Head of caudate nucleus (tissue), 42 donors: ENCODE data around the gene ERICH3.
"Not testable (repeated sequence)": the region's sequence is repeated elsewhere in the genome, so short reads cannot be mapped to it uniquely, and the experiment has no call there.

Source experiments
- DNase-seq, 42 donors: peaks; one replicate each; pipeline versions ENCODE4 v3.0.0 to v3.0.0-alpha.2; 2020 to 2021; ENCODE audit warnings: mixed read lengths in 7 of 42
- intact Hi-C: fragments of 100-400 bp; cut with DNase I; formaldehyde crosslinking; loops from one replicate; pipeline ENCODE4 v1.15.0; 2022

ERICH3 gene

GRCh38 chr1:74683656-74684055, 10.1 kb upstream of the ERICH3 start:
- peak in 21 of 42 donors; percentile 8 to 73 (median 39) for DNase-seq
- intact Hi-C loops: no loop called here

- intact Hi-C loops: no loop called here
These were observed 8.3 kb upstream of the ERICH3 start for GRCh38 chr1:74681851-74682250.

GRCh38 chr1:74681449-74681848, 7.9 kb upstream of the ERICH3 start:
- intact Hi-C loops: no loop called here
- no peak for DNase-seq

More at GRCh38 chr1:74681851-74682250, 8.3 kb upstream of the ERICH3 start:
- DNase-seq: no peak

GRCh38 chr1:74681001-74681400, 7.4 kb upstream of the ERICH3 start:
- DNase-seq: no peak
- intact Hi-C loops: no loop called here

GRCh38 chr1:74679811-74680210, 6.2 kb upstream of the ERICH3 start:
- DNase-seq: no peak
- intact Hi-C loops: no loop called here

- DNase-seq: no peak
- intact Hi-C loops: no loop called here
These were observed 4.3 kb upstream of the ERICH3 start for GRCh38 chr1:74677926-74678325.

DNA sequence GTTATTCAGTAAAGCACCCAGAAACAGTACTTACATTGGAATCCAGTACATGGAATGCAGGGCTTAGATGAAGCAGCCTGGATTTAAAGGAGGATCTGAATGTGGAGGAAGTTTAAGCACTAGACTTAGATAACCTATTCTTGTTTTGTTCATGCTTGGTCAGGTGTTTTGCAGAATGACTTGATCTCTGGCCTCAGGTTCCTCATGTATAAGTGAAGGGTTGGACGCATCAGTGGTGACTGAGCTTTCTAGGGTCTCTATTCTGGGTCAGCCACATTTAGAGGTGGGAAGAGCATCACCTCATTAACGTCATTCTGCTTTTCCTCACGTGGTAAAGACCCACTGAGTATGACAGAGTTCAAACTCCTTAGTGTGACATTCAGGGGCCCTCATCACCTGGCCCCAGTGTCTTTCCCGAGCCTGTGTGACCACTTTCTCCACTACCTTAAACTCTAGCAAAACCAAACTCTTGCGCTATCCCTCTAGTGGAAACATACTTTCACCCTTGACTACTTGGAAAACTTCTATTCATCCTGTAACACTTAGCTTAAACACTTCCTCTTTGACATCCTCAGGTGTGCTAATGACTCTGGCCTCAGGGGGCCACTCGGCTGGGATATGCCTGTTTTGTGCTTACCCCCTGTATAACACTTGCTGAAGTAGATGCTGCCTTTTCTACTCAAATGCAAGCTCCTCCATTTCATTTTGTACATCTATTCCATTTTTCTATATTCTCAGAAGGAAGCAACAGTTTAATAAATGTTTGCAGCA, 871 bp upstream of the ERICH3 start:
- intact Hi-C loops: no loop called here
- DNase-seq: no peak

- intact Hi-C loops, DNase-seq: not testable (repeated sequence)
These were observed 2.7 kb downstream of the ERICH3 start for GRCh38 chr1:74670866-74671265.

DNA sequence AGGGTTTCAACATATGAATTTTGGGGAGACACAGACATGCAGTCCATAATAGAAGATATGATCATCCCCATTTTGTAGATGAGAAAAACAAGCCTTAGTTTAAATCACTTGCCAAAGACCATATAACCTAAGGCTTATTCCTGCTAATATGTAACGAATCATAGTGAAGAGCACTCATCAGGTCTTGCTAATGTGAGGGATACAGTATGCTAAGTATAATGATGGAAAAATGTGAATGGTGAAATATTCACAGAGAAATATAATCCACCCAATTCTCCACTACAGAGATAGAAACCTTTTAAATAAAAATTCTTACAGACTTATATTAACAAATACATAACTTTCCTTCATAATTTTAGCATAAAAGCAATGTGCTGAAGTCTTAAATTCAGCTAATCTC, 18.9 kb downstream of the ERICH3 start:
- intact Hi-C loops: no loop called here
- no peak for DNase-seq

GRCh38 chr1:74652711-74653139, 20.9 kb downstream of the ERICH3 start:
- DNase-seq: no peak
- intact Hi-C loops: no loop called here

DNA sequence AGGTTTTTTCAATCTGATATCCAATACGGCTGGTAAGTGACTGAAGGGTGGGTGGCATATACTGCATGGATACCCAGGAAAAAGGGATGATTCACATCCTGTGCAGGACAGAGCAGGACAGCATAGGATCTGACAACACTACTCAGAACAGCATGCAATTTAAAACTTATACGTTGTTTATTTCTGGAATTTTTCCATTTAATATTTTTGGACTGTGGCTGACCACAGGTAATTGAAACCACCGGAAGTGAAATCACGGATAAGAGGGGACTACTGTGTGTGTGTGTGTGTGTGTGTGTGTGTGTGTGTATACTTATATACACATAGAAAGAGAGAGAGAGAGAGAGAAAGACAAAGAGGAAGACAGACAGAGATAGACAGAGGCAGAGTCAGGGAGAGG, 23.0 kb downstream of the ERICH3 start:
- no peak for DNase-seq
- intact Hi-C loops: no loop called here

DNA sequence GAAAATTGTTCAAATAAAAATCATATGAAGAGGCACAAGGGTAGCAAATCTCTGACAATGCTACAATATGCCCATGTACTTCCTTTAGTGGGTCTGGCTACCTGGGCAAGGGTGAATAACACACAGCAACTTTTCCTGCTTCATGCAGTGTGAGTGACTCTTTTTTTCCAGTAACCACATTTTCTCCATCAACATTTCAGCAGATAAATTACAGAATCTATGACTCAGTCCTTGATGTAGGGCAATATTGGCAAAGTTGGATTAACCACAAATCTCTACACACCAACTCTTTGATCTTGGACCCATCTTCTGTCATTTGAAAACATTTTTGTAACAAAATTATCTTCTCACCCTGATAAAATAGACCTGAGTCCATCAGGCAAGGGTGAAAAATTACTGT, 31.7 kb downstream of the ERICH3 start:
- DNase-seq: no peak

GRCh38 chr1:74641161-74641560, 32.4 kb downstream of the ERICH3 start:
- DNase-seq: no peak
- intact Hi-C loops: no loop called here

More for the DNA sequence above, 31.7 kb downstream of the ERICH3 start:
- intact Hi-C loops: no loop called here

DNA sequence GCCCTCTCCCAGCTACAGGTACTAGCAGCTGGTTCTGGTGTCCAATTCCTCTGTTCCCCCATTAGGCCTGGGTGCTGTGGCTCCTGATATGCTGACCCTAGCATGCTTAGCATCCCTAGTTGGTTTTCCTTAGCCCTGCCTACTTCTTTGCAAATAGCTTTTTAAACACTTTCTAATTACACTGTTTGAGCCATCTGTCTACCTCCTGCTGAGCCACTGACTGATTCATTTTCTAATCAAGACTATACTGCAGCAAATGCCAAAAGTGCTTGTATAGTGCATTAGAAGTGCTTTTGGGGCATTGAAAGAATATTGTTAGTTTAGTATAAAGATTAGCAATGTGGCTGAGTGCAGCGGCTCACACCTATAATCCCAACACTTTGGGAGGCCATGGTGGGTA, 36.3 kb downstream of the ERICH3 start:
- intact Hi-C loops: no loop called here

DNA sequence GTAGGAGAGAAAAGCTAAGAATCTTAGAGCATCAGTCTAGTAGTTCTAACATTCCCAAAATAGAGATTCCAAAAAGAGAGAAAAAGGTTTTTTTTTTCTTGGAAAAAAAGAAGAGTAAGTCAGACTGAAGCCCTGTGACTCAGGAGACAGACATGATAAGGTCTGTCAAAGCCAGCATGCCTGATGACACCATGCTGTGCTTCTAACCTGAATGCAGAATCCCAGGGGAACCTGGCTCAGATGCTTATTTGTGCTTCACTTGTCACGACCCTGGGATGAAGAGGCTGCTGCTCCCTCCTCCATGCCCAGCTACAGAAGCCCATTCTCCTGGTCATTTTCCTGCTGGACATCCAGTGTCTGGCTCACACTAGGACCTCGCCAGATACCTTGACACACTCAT, 44.3 kb downstream of the ERICH3 start:
- peak in 10 of 42 donors; percentile 14 to 46 (median 16) for DNase-seq
- intact Hi-C loops: no loop called here

More for the DNA sequence above, 36.3 kb downstream of the ERICH3 start:
- DNase-seq: no peak

DNA sequence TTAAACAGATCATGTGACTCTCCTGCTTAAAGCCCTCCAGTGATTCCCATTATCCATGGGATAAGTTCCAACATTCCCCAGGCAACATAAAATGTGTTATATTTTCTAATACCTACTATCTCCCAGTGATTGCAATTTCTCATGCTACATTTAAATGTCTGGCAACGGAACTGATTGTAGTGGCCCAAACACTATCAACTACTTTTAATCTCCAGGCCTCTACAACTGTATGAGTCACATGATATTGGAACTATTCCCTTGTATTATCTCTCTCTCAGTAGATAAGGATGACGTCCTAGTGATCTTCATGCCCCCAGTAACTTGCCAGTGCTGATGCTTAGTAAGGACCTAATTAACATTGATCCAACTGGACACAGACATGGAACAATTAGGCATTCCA, 49.9 kb downstream of the ERICH3 start:
- intact Hi-C loops: no loop called here
- DNase-seq: no peak

DNA sequence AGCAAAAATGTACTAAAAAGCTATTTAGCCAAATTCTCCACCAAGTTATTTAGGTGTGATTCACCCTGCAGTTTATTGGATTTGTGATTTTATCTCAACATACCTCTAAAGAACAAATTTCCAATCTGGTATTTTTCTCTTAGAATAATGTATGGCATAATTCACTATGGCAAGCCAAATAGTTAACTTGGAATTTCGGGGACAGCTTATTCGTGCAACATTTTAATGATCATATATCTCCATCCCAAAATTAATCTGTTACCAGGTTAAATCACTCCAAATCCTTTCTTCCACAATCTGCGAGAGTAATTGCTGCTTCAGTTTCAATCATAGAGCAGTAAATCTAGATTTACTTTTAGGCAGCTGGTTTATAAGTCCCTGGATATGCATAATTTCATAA, 53.4 kb downstream of the ERICH3 start:
- intact Hi-C loops: no loop called here
- DNase-seq: no peak

DNA sequence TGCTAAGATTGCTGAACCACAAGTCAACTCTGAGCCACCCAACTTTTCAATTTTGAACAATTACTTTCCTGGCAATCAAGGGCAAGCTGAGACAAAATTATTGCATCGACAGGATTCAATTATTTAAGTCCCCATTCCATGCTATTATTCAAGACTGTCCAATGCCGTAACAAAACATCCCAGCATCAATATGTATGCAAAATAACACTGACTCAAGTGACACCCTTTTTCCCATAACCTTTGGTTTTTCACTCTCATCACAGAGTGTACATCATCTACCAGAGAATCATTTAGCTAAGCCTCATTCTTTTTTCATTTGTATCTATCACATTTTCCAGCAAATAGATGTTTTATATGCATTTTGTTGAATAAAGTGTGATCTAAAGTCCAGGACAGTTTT, 54.6 kb downstream of the ERICH3 start:
- intact Hi-C loops: no loop called here
- no peak for DNase-seq

GRCh38 chr1:74613894-74614293, 59.7 kb downstream of the ERICH3 start:
- intact Hi-C loops: no loop called here

DNA sequence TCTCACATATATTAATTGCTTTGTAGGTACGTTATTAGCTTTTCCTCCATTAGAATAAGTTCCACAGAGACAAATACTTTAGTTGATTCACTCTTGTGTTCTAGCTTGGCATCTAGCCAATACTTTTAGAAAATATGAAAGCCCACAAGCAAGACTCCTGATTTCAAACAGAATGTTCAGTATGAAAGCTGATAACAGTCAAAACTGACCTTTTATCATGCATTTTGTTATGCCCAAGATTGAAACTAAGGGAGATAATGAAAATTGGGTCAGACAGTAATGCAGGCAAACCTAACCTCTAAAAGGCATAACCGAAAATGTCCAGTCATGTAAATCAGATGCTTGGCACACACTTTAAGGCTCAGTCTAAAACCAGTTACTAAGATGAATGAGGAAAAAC, 61.7 kb downstream of the ERICH3 start:
- intact Hi-C loops: no loop called here

More at GRCh38 chr1:74613894-74614293, 59.7 kb downstream of the ERICH3 start:
- DNase-seq: no peak

GRCh38 chr1:74610961-74611360, 62.6 kb downstream of the ERICH3 start:
- intact Hi-C loops: no loop called here
- DNase-seq: no peak

More for the DNA sequence above, 61.7 kb downstream of the ERICH3 start:
- DNase-seq: no peak
